GM08714 (cell line): ENCODE results near the gene C1orf167.

Source experiments
- H3K4me3 ChIP-seq: fragments of 200-500 bp; sonication (Bioruptor generic); 2 replicates; pipeline ENCODE4 v1.5.1; 2014; ENCODE audit warnings: mild to moderate bottlenecking, low read length, inconsistent platforms
- ZNF274 ChIP-seq: IDR thresholded peaks from 2 replicates; pipeline ENCODE4 v1.6.1; 2012; ENCODE audit warnings: mild to moderate bottlenecking, low read depth, low read length

C1orf167 gene

GRCh38 chr1:11790880-11791715, 29.1 kb downstream of the C1orf167 start:
- no peak overlapping the region for H3K4me3 ChIP-seq
- no peak for TF ChIP-seq ZNF274

GRCh38 chr1:11792106-11792505, 30.1 kb downstream of the C1orf167 start:
- no peak for TF ChIP-seq ZNF274
- H3K4me3 ChIP-seq, result no peak overlapping the region

- no peak for TF ChIP-seq ZNF274
- no peak overlapping the region for H3K4me3 ChIP-seq
Measured at GRCh38 chr1:11793819-11794218, 31.8 kb downstream of the C1orf167 start.

GRCh38 chr1:11794446-11795237, 32.6 kb downstream of the C1orf167 start:
- TF ChIP-seq ZNF274, result no peak
- no peak overlapping the region for H3K4me3 ChIP-seq

- TF ChIP-seq ZNF274, result no peak
Measured at GRCh38 chr1:11795238-11795890, 33.4 kb downstream of the C1orf167 start.

GRCh38 chr1:11796036-11796828, 34.2 kb downstream of the C1orf167 start:
- H3K4me3 ChIP-seq, result no peak overlapping the region
- TF ChIP-seq ZNF274, result no peak

More at GRCh38 chr1:11795238-11795890, 33.4 kb downstream of the C1orf167 start:
- H3K4me3 ChIP-seq, result no peak overlapping the region

- no peak for TF ChIP-seq ZNF274
- no peak overlapping the region for H3K4me3 ChIP-seq
Measured at GRCh38 chr1:11797525-11798216, 35.7 kb downstream of the C1orf167 start.

GRCh38 chr1:11799099-11799498, 37.1 kb downstream of the C1orf167 start:
- no peak for TF ChIP-seq ZNF274
- no peak overlapping the region for H3K4me3 ChIP-seq

- TF ChIP-seq ZNF274, result no peak
- H3K4me3 ChIP-seq, result no peak overlapping the region
Measured at GRCh38 chr1:11799896-11800295, 37.9 kb downstream of the C1orf167 start.

GRCh38 chr1:11800391-11800755, 38.4 kb downstream of the C1orf167 start:
- H3K4me3 ChIP-seq, result no peak overlapping the region
- no peak for TF ChIP-seq ZNF274

- no peak overlapping the region for H3K4me3 ChIP-seq
- TF ChIP-seq ZNF274, result no peak
Measured at GRCh38 chr1:11800756-11801433, 38.9 kb downstream of the C1orf167 start.

GRCh38 chr1:11802616-11802972, 40.6 kb downstream of the C1orf167 start:
- H3K4me3 ChIP-seq, result peak overlapping the region; percentile 49; the same call in 1 of the 2 replicates
- no peak for TF ChIP-seq ZNF274
